Measurements from ENCODE around the gene RXFP2. TPM values are rescaled to one million over a fixed set of nuclear protein-coding genes. Genes with fewer than 3 reads are reported as not detected.

Gene RXFP2
- total and polyA plus RNA-seq, 9 of the 15 experiments (the other 6 are each of a cell fraction or from before 2014, with no cell fraction given): not detected

GRCh38 chr13:31794452-31794851 is 55.1 kb downstream of the RXFP2 start:
- 3% methylated on average over 3 of the region's 3 CpGs for WGBS (ENCODE audit: insufficient coverage, low coverage, missing lambda C conversion rate)
- no peak overlapping the region for H3K4me2 ChIP-seq (ENCODE audit: insufficient read depth, low read length)
- no peaks in the 10 kb centered on the region for H3K27me3 ChIP-seq (ENCODE audit: control insufficient read depth in 2 of 2, insufficient read depth in 2 of 2, low read length in 2 of 2)
- no peaks in the 10 kb centered on the region for H3K9me1 ChIP-seq (ENCODE audit: control insufficient read depth, insufficient read depth, low read length)
- ChIA-PET CTCF (ENCODE audit: low intra/inter-chr PET ratio) (no interaction called here), POLR2A (no interaction called here)
- FAIRE-seq (no peak), ATAC-seq (no peak), DNase-seq (ENCODE audit: extremely low read depth in 1 of 4, low spot score in 3 of 4) (no peak)
- TF ChIP-seq LCOR (CRISPR knock-in tag; IDR thresholded peaks at IDR 0.05): no peak
- no peak for TF ChIP-seq RCOR1 (IDR thresholded peaks at IDR 0.05; ENCODE audit: borderline replicate concordance in 1 of 2, low read depth in 2 of 2, low read length in 2 of 2)
- no peak for TF ChIP-seq SRSF1 (IDR thresholded peaks at IDR 0.05; ENCODE audit: low read depth, low read length)
- TF ChIP-seq TAF1 (IDR thresholded peaks at IDR 0.05; ENCODE audit: control insufficient read depth, extremely low read depth, insufficient read depth, low read length, severe bottlenecking): no peak
- TF ChIP-seq PHB (CRISPR knock-in tag; IDR thresholded peaks at IDR 0.05): no peak
- TF ChIP-seq ZNF740 (CRISPR knock-in tag; IDR thresholded peaks at IDR 0.05): no peak
- TF ChIP-seq ZNF740 (tag; IDR thresholded peaks at IDR 0.05): no peak
- no peak for TF ChIP-seq CEBPZ (IDR thresholded peaks at IDR 0.05; ENCODE audit: borderline replicate concordance, low read depth, low read length)
- no peak for TF ChIP-seq ARID4B (CRISPR knock-in tag; IDR thresholded peaks at IDR 0.05)
- TF ChIP-seq ZNF239 (CRISPR knock-in tag; IDR thresholded peaks at IDR 0.05): no peak
- no peak overlapping the region for H3K9ac ChIP-seq (ENCODE audit: insufficient read depth in 1 of 2, low read depth in 2 of 2, low read length in 2 of 2)
- H3K9me3 ChIP-seq (replicated peaks; ENCODE audit: control insufficient read depth, insufficient read depth, low read depth, low read length): no peaks in the 10 kb centered on the region
- intact Hi-C loops (cut with micrococcal nuclease) (no loop called here), in situ Hi-C loops (cut with MboI) (no loop called here)
- no peak overlapping the region for H3K27ac ChIP-seq (ENCODE audit: extremely low read depth, low read depth, low read length)
- no peaks in the 10 kb centered on the region for H3K4me1 ChIP-seq (replicated peaks in 1 of 2; ENCODE audit: control insufficient read depth in 2 of 2, insufficient read depth in 2 of 2, low read length in 2 of 2)
- no peak overlapping the region for H3K4me3 ChIP-seq
- no TSS peak for BruUV-seq (replicated peaks)
- no peaks in the 10 kb centered on the region for H3K79me2 ChIP-seq (ENCODE audit: control insufficient read depth, insufficient read depth, low read length)
- H3K36me3 ChIP-seq (ENCODE audit: control insufficient read depth, insufficient read depth, low read length): no peaks in the 10 kb centered on the region
- H2AFZ ChIP-seq (ENCODE audit: low read depth, low read length): no peak overlapping the region
- H4K20me1 ChIP-seq (replicated peaks; ENCODE audit: control insufficient read depth, insufficient read depth, low read length): no peaks in the 10 kb centered on the region

Data from K562 (cell line).